ENCODE results near the gene PREX1.

Gene PREX1

DNA sequence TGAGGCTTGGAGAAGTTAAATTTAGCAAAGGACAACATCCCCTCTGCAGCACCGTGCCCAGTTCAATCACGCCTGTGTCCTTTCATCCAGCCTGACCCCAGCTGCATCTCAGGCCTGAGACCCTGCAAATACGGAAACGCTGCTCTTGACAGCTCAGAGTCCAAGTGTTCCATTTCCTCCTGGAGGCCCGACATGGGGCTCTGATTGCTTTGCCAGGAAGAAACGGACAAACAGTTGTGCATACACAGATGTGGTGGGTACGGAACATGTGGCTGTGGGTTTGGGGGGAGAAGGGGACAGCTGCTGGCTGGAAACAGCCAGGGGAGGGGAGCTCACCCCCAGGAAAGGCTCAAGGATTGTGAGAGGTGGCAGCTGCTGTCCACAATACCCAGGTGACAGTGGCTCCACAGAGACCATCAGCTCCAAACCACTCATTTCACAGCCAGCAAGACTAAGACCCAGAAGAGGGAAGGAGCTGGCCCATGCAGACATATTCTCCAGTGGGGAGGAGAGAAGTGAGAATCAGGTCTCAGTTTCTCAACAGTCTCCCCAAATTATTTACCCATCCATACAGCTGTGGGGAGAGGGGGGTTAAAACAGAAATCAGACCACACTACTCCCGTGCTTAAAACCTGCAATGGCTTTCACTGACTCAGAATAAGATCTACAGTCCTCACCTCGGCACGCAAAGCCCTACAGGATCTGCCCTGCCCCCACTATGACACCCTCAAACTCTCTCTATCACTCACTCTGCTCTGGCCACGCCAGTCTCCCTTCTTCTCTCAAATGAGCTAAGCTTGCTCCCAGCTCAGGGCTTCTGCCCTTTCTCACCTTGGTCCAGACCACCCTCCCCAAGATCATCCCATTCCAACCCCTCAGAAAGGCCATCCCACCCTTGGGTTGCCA is 89.1 kb downstream of the PREX1 start:
- Histone ChIP-seq H3K27ac (ENCODE audit: low read depth, low read length) (no peak overlapping the region), H3K9ac (ENCODE audit: low read depth in 1 of 2, low read length in 2 of 2) (no peak overlapping the region), H3K9me3 (ENCODE audit: control insufficient read depth in 1 of 2, low read length in 2 of 2) (no peaks in the 10 kb centered on the region)

DNA sequence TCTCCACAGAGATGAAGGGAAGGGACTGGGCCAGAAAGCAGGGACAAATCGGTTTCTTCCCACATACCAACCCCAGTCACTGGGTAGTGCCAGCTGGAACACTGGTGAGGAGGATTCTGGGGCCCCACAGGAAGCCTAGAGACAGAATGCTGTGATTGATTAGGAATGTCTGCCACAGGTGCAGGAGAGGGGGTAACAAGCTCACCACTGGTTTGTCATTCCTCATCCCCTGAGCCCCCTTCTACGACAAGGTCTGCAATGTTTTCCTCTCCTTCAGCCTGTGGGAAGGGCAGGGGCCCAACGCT is 89.8 kb downstream of the PREX1 start:
- Histone ChIP-seq H3K4me1 (ENCODE audit: control insufficient read depth in 1 of 2, insufficient read depth in 2 of 2, low read length in 2 of 2) (peaks cover 22 to 38% of the 10 kb centered on the region in 2 donors), H3K9ac (ENCODE audit: low read depth in 1 of 2, low read length in 2 of 2) (no peak overlapping the region), H3K27me3 (ENCODE audit: control insufficient read depth in 1 of 2, insufficient read depth in 2 of 2, low read length in 2 of 2) (no peaks in the 10 kb centered on the region), H3K27ac (ENCODE audit: low read depth, low read length) (no peak overlapping the region), H3K9me3 (ENCODE audit: control insufficient read depth in 1 of 2, low read length in 2 of 2) (no peaks in the 10 kb centered on the region), H3K36me3 (ENCODE audit: control insufficient read depth in 1 of 2, insufficient read depth in 2 of 2, low read length in 2 of 2) (peaks cover 0 to 11% of the 10 kb centered on the region in 2 donors), H3K4me3 (ENCODE audit: low read depth in 1 of 2, low read length in 2 of 2) (no peak overlapping the region)

More for the DNA sequence above, 89.1 kb downstream of the PREX1 start:
- H3K4me3 ChIP-seq (ENCODE audit: low read depth in 1 of 2, low read length in 2 of 2), result peak overlapping the region in 1 of 2 donors; percentile 7
- H3K4me1 ChIP-seq (ENCODE audit: control insufficient read depth in 1 of 2, insufficient read depth in 2 of 2, low read length in 2 of 2), result peaks cover 22 to 38% of the 10 kb centered on the region in 2 donors
- no peaks in the 10 kb centered on the region for H3K27me3 ChIP-seq (ENCODE audit: control insufficient read depth in 1 of 2, insufficient read depth in 2 of 2, low read length in 2 of 2)
- H3K36me3 ChIP-seq (ENCODE audit: control insufficient read depth in 1 of 2, insufficient read depth in 2 of 2, low read length in 2 of 2), result peaks cover 0 to 17% of the 10 kb centered on the region in 2 donors

DNA sequence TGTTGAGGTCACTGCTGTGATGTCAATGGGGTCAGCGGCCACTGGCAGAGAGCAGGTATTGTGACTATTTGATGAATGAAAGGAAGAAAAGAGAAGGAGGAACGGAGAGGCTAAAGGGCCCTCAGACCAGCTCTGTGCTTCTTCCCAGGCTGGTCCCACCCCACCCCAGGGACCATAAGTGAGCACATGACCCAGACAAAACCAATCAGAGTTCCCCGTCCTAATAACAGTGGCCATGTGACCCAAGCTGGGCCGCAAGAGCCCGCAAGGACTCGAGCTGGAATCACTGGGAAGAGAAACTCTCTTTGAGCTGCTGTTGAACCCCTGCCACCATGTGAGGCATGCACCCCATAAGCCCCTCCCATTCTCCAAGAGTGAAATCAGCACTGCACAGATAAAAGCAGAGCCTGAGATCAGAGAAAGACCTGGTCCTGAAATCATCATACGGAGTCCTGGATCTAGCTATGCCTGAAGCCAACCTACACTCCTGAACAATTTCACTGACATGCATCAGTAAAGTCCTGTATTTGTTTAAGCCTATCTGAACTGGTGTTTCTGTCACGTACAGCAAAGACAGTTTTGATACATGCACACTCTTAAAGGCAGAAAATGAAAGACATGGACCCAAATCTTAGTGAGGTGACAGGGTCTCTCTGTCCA is 90.2 kb downstream of the PREX1 start:
- H3K4me1 ChIP-seq (ENCODE audit: control insufficient read depth in 1 of 2, insufficient read depth in 2 of 2, low read length in 2 of 2), result peaks cover 22 to 38% of the 10 kb centered on the region in 2 donors
- no peak overlapping the region for H3K4me3 ChIP-seq (ENCODE audit: low read depth in 1 of 2, low read length in 2 of 2)
- H3K27ac ChIP-seq (ENCODE audit: low read depth, low read length), result no peak overlapping the region
- no peaks in the 10 kb centered on the region for H3K9me3 ChIP-seq (ENCODE audit: control insufficient read depth in 1 of 2, low read length in 2 of 2)
- H3K27me3 ChIP-seq (ENCODE audit: control insufficient read depth in 1 of 2, insufficient read depth in 2 of 2, low read length in 2 of 2), result no peaks in the 10 kb centered on the region
- no peak overlapping the region for H3K9ac ChIP-seq (ENCODE audit: low read depth in 1 of 2, low read length in 2 of 2)
- peaks cover 0 to 11% of the 10 kb centered on the region in 2 donors for H3K36me3 ChIP-seq (ENCODE audit: control insufficient read depth in 1 of 2, insufficient read depth in 2 of 2, low read length in 2 of 2)

DNA sequence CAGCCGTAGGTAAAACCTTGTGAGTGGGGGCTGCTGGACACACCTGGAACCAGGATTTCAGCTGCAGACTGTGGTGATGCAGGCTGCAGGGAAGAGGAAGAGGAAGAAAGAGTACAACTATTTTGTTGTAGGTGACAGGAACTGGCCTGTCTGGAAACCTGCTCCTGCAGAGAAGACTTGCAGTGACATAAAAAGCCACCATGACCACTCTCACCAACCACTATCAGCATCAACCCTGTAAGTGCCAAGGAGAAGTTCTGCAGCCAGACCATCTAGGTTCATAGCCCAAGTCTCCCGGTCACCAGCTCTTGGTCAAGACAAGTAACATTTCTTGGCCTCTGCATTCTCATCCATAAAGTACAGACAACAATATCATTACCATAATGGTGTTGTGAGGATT is 91.2 kb downstream of the PREX1 start:
- Histone ChIP-seq H3K4me1 (ENCODE audit: control insufficient read depth in 1 of 2, insufficient read depth in 2 of 2, low read length in 2 of 2) (peaks cover 22 to 38% of the 10 kb centered on the region in 2 donors), H3K9me3 (ENCODE audit: control insufficient read depth in 1 of 2, low read length in 2 of 2) (no peaks in the 10 kb centered on the region), H3K27ac (ENCODE audit: low read depth, low read length) (no peak overlapping the region)

DNA sequence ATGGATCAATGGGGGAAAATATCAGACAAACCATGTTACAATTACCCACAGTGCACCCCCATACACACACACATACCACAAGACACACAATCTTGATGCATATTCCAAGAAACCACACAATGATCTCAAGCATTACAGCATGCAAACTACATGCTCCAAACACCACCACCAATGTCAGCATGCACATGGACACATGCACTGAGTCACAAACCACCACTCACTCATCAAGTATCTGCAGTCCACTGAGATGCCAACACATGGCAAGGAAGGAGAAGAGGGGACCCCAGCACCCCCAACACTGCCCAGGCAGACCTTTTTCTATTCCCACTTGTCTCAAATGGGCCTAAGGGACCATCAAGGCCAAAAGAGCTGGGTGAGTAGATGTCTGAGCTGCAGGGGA is 91.6 kb downstream of the PREX1 start:
- H3K4me3 ChIP-seq (ENCODE audit: low read depth in 1 of 2, low read length in 2 of 2), result no peak overlapping the region

More for the DNA sequence above, 91.2 kb downstream of the PREX1 start:
- Histone ChIP-seq H3K27me3 (ENCODE audit: control insufficient read depth in 1 of 2, insufficient read depth in 2 of 2, low read length in 2 of 2) (no peaks in the 10 kb centered on the region), H3K36me3 (ENCODE audit: control insufficient read depth in 1 of 2, insufficient read depth in 2 of 2, low read length in 2 of 2) (peaks cover 0 to 7% of the 10 kb centered on the region in 2 donors), H3K9ac (ENCODE audit: low read depth in 1 of 2, low read length in 2 of 2) (no peak overlapping the region), H3K4me3 (ENCODE audit: low read depth in 1 of 2, low read length in 2 of 2) (no peak overlapping the region)

DNA sequence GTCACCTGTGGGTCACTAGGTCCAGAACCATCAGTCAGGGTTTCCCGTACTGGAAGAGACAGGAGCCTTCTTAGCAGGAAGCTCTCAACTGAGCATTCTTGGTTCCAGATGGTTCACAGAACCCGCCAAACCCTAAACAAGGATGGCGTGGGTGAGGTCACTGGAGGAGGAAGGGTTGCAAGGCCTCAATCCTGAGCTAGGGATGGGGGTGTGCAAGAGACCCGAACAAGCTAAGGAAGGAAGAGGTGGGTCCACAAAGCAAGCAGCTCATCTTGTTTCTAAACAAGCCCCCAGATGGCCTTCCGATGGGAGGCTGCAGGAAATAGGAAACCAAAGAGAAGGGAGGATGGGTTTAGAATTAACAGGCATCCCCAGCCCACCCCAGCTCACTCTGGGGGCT is 92.7 kb downstream of the PREX1 start:
- Histone ChIP-seq H3K27ac (ENCODE audit: low read depth, low read length) (no peak overlapping the region), H3K9me3 (ENCODE audit: control insufficient read depth in 1 of 2, low read length in 2 of 2) (no peaks in the 10 kb centered on the region), H3K9ac (ENCODE audit: low read depth in 1 of 2, low read length in 2 of 2) (no peak overlapping the region), H3K4me3 (ENCODE audit: low read depth in 1 of 2, low read length in 2 of 2) (no peak overlapping the region), H3K4me1 (ENCODE audit: control insufficient read depth in 1 of 2, insufficient read depth in 2 of 2, low read length in 2 of 2) (peaks cover 19 to 34% of the 10 kb centered on the region in 2 donors), H3K36me3 (ENCODE audit: control insufficient read depth in 1 of 2, insufficient read depth in 2 of 2, low read length in 2 of 2) (peaks cover 0 to 6% of the 10 kb centered on the region in 2 donors), H3K27me3 (ENCODE audit: control insufficient read depth in 1 of 2, insufficient read depth in 2 of 2, low read length in 2 of 2) (no peaks in the 10 kb centered on the region)

More for the DNA sequence above, 91.6 kb downstream of the PREX1 start:
- H3K9ac ChIP-seq (ENCODE audit: low read depth in 1 of 2, low read length in 2 of 2), result no peak overlapping the region
- H3K9me3 ChIP-seq (ENCODE audit: control insufficient read depth in 1 of 2, low read length in 2 of 2), result no peaks in the 10 kb centered on the region
- H3K4me1 ChIP-seq (ENCODE audit: control insufficient read depth in 1 of 2, insufficient read depth in 2 of 2, low read length in 2 of 2), result peaks cover 22 to 38% of the 10 kb centered on the region in 2 donors
- no peak overlapping the region for H3K27ac ChIP-seq (ENCODE audit: low read depth, low read length)
- H3K36me3 ChIP-seq (ENCODE audit: control insufficient read depth in 1 of 2, insufficient read depth in 2 of 2, low read length in 2 of 2), result peaks cover 0 to 6% of the 10 kb centered on the region in 2 donors
- H3K27me3 ChIP-seq (ENCODE audit: control insufficient read depth in 1 of 2, insufficient read depth in 2 of 2, low read length in 2 of 2), result no peaks in the 10 kb centered on the region

DNA sequence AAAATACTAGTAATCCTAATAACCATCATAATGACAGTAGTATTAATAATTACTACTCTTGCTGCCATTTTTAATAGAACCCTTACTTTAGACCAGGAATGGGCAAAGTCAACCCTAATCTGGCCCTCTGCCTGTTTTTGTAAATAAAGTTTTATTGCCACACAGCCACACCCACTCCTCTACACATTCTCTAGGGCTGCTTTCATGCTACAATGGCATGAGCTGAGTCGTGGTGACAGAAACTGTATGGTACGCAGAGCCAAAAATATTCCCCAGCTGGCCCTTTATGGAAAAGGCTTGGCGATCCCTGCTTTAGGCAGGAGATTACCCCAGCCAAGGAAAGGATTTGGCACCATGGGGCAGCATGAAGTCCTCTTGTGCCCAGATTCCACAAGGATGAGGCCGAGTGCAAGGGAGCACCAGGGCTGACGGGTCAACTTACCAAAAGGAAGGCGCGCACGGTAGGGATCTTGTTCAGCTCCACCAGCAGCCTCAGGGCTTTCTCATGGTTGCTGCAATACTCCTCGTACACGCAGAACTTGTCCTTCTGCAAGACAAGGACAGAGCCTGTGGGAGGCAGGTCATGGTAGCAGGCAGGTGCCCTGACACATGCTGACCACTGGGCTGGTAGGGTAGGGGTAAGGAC is 93.6 kb downstream of the PREX1 start:
- no peaks in the 10 kb centered on the region for H3K9me3 ChIP-seq (ENCODE audit: control insufficient read depth in 1 of 2, low read length in 2 of 2)
- no peak overlapping the region for H3K4me3 ChIP-seq (ENCODE audit: low read depth in 1 of 2, low read length in 2 of 2)
- H3K27ac ChIP-seq (ENCODE audit: low read depth, low read length), result no peak overlapping the region
- no peak overlapping the region for H3K9ac ChIP-seq (ENCODE audit: low read depth in 1 of 2, low read length in 2 of 2)
- H3K27me3 ChIP-seq (ENCODE audit: control insufficient read depth in 1 of 2, insufficient read depth in 2 of 2, low read length in 2 of 2), result no peaks in the 10 kb centered on the region
- H3K4me1 ChIP-seq (ENCODE audit: control insufficient read depth in 1 of 2, insufficient read depth in 2 of 2, low read length in 2 of 2), result peaks cover 15 to 27% of the 10 kb centered on the region in 2 donors
- H3K36me3 ChIP-seq (ENCODE audit: control insufficient read depth in 1 of 2, insufficient read depth in 2 of 2, low read length in 2 of 2), result peaks cover 0 to 6% of the 10 kb centered on the region in 2 donors

DNA sequence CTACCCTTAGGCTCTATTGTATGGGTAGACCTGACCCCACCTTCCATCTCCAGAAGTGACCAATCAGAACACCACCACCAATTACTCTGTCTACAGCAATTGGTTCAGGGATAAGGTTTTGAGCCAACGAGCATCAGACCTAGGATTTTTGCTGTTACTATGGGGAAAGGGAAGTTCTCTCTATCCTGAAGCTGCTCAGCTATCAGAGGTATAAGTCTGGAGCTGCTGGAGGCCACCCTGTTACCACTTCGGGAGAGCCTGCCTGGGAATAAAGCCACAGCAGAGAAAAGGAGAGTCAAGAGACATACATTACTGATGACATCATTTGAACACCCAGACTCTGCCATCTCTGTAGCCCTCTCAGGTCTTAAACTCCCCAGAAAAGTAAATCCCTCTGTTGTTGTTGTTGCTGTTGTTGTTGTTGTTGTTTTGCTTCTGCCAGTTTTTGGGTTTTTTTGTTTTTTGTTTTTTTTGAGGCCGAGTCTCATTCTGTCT is 94.5 kb downstream of the PREX1 start:
- no peak overlapping the region for H3K9ac ChIP-seq (ENCODE audit: low read depth in 1 of 2, low read length in 2 of 2)
- H3K4me1 ChIP-seq (ENCODE audit: control insufficient read depth in 1 of 2, insufficient read depth in 2 of 2, low read length in 2 of 2), result peaks cover 7 to 19% of the 10 kb centered on the region in 2 donors
- no peak overlapping the region for H3K4me3 ChIP-seq (ENCODE audit: low read depth in 1 of 2, low read length in 2 of 2)
- H3K9me3 ChIP-seq (ENCODE audit: control insufficient read depth in 1 of 2, low read length in 2 of 2), result no peaks in the 10 kb centered on the region
- H3K27me3 ChIP-seq (ENCODE audit: control insufficient read depth in 1 of 2, insufficient read depth in 2 of 2, low read length in 2 of 2), result no peaks in the 10 kb centered on the region
- H3K36me3 ChIP-seq (ENCODE audit: control insufficient read depth in 1 of 2, insufficient read depth in 2 of 2, low read length in 2 of 2), result peaks cover 0 to 6% of the 10 kb centered on the region in 2 donors
- no peak overlapping the region for H3K27ac ChIP-seq (ENCODE audit: low read depth, low read length)

DNA sequence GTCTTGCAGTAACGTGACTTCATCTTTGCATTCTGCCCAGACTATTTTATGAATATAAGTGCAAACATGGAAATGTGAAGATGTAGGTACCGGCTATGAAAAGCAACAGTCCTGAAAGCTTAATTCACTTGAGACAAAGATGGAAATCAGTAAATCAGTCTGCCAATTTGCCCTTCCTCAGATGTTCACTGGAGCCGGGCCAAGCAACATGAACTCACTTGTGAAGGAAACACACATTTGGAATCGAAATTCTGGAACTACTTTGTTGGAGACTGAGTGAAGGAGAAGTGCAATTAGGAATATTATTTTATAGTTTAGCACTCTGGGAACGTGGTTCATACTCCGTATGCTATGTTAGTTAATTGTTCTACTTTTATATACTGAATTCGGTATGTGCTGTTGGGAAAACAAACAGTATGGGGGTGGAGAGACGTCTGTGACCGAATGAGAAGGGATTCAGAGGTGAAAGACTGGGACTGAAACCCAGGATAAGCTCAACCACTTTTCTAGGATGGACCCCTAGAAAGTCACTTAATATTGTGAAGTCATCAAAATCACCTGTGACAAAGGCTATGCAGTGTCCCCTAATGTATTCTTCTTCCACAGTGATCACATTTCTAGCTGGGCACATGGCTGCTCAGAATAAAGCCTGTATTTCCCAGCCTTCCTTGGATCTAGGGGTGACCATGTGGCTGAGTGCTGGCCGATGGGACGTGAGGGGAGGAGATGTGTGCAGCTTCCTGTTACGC is 95.5 kb downstream of the PREX1 start:
- Histone ChIP-seq H3K9me3 (ENCODE audit: control insufficient read depth in 1 of 2, low read length in 2 of 2) (no peaks in the 10 kb centered on the region), H3K9ac (ENCODE audit: low read depth in 1 of 2, low read length in 2 of 2) (no peak overlapping the region), H3K4me1 (ENCODE audit: control insufficient read depth in 1 of 2, insufficient read depth in 2 of 2, low read length in 2 of 2) (peaks cover 0 to 8% of the 10 kb centered on the region in 2 donors), H3K27me3 (ENCODE audit: control insufficient read depth in 1 of 2, insufficient read depth in 2 of 2, low read length in 2 of 2) (no peaks in the 10 kb centered on the region), H3K27ac (ENCODE audit: low read depth, low read length) (no peak overlapping the region), H3K36me3 (ENCODE audit: control insufficient read depth in 1 of 2, insufficient read depth in 2 of 2, low read length in 2 of 2) (peaks cover 0 to 6% of the 10 kb centered on the region in 2 donors), H3K4me3 (ENCODE audit: low read depth in 1 of 2, low read length in 2 of 2) (no peak overlapping the region)
